Measurements from ENCODE around the gene CTSA. TPM values are rescaled to one million over a fixed set of nuclear protein-coding genes. Genes with fewer than 3 reads are reported as not detected.

CTSA gene
- total RNA-seq (100 to 1,000 TPM; 234 to 268 TPM), polyA plus RNA-seq (ENCODE audit: insufficient read length in 6 of 6) (10 to 100 TPM; 68.7 to 78.1 (median 71.0) TPM)
- long read RNA-seq, donor 1, transcript CTSA-204 (15 exons, 2,149 nt), result major isoform, 9 of 141 reads
- long read RNA-seq, donor 1, transcript CTSA-207 (2 exons, 2,183 nt), result minor isoform, 6 of 141 reads
- long read RNA-seq, donor 1, partial matches to known transcripts, result 94 of 141 reads
- long read RNA-seq, donor 1, other reads (novel, unspliced or antisense), result 29 of 141 reads
- long read RNA-seq, donor 2, transcript CTSA-204 (15 exons, 2,149 nt), result major isoform, 8 of 21 reads
- long read RNA-seq, donor 2, transcript CTSA-207 (2 exons, 2,183 nt), result minor isoform, 6 of 21 reads
- long read RNA-seq, donor 2, partial matches to known transcripts, result 5 of 21 reads
- long read RNA-seq, donor 2, other reads (novel, unspliced or antisense), result 0 of 21 reads
- long read RNA-seq, donor 3, partial matches to known transcripts, result 0 of 6 reads
- long read RNA-seq, donor 3, other reads (novel, unspliced or antisense), result 0 of 6 reads
- long read RNA-seq, donor 4, transcript CTSA-201 (15 exons, 1,898 nt), result minor isoform, 18 of 254 reads
- long read RNA-seq, donor 4, transcript CTSA-203 (14 exons, 1,972 nt), result minor isoform, 26 of 254 reads
- long read RNA-seq, donor 4, transcript CTSA-204 (15 exons, 2,149 nt), result major isoform, 182 of 254 reads
- long read RNA-seq, donor 4, partial matches to known transcripts, result 13 of 254 reads
- long read RNA-seq, donor 4, other reads (novel, unspliced or antisense), result 11 of 254 reads
- long read RNA-seq, donor 5, transcript CTSA-204 (15 exons, 2,149 nt), result major isoform, 8 of 13 reads
- long read RNA-seq, donor 5, partial matches to known transcripts, result 0 of 13 reads
- long read RNA-seq, donor 5, other reads (novel, unspliced or antisense), result 0 of 13 reads
- long read RNA-seq, donor 6, transcript CTSA-204 (15 exons, 2,149 nt), result major isoform, 14 of 20 reads
- long read RNA-seq, donor 6, partial matches to known transcripts, result 0 of 20 reads
- long read RNA-seq, donor 6, other reads (novel, unspliced or antisense), result 0 of 20 reads
- long read RNA-seq, donor 7, transcript CTSA-204 (15 exons, 2,149 nt), result major isoform, 6 of 9 reads
- long read RNA-seq, donor 7, partial matches to known transcripts, result 0 of 9 reads
- long read RNA-seq, donor 7, other reads (novel, unspliced or antisense), result 0 of 9 reads
- long read RNA-seq, donor 8, transcript CTSA-204 (15 exons, 2,149 nt), result major isoform, 8 of 83 reads
- long read RNA-seq, donor 8, transcript CTSA-207 (2 exons, 2,183 nt), result major isoform, 8 of 83 reads
- long read RNA-seq, donor 8, partial matches to known transcripts, result 23 of 83 reads
- long read RNA-seq, donor 8, other reads (novel, unspliced or antisense), result 42 of 83 reads
- long read RNA-seq, donor 9, partial matches to known transcripts, result 0 of 2 reads
- long read RNA-seq, donor 9, other reads (novel, unspliced or antisense), result 0 of 2 reads
- long read RNA-seq, donor 10, transcript CTSA-203 (14 exons, 1,972 nt), result minor isoform, 34 of 363 reads
- long read RNA-seq, donor 10, transcript CTSA-204 (15 exons, 2,149 nt), result major isoform, 278 of 363 reads
- long read RNA-seq, donor 10, transcript CTSA-201 (15 exons, 1,898 nt), result minor isoform, 11 of 363 reads
- long read RNA-seq, donor 10, partial matches to known transcripts, result 17 of 363 reads
- long read RNA-seq, donor 10, other reads (novel, unspliced or antisense), result 20 of 363 reads
- long read RNA-seq, donor 11, transcript CTSA-204 (15 exons, 2,149 nt), result major isoform, 9 of 483 reads
- long read RNA-seq, donor 11, transcript CTSA-207 (2 exons, 2,183 nt), result minor isoform, 5 of 483 reads
- long read RNA-seq, donor 11, partial matches to known transcripts, result 389 of 483 reads
- long read RNA-seq, donor 11, other reads (novel, unspliced or antisense), result 78 of 483 reads
- long read RNA-seq, donor 12, transcript CTSA-207 (2 exons, 2,183 nt), result minor isoform, 5 of 16 reads
- long read RNA-seq, donor 12, transcript CTSA-204 (15 exons, 2,149 nt), result major isoform, 6 of 16 reads
- long read RNA-seq, donor 12, partial matches to known transcripts, result 0 of 16 reads
- long read RNA-seq, donor 12, other reads (novel, unspliced or antisense), result 0 of 16 reads

DNA sequence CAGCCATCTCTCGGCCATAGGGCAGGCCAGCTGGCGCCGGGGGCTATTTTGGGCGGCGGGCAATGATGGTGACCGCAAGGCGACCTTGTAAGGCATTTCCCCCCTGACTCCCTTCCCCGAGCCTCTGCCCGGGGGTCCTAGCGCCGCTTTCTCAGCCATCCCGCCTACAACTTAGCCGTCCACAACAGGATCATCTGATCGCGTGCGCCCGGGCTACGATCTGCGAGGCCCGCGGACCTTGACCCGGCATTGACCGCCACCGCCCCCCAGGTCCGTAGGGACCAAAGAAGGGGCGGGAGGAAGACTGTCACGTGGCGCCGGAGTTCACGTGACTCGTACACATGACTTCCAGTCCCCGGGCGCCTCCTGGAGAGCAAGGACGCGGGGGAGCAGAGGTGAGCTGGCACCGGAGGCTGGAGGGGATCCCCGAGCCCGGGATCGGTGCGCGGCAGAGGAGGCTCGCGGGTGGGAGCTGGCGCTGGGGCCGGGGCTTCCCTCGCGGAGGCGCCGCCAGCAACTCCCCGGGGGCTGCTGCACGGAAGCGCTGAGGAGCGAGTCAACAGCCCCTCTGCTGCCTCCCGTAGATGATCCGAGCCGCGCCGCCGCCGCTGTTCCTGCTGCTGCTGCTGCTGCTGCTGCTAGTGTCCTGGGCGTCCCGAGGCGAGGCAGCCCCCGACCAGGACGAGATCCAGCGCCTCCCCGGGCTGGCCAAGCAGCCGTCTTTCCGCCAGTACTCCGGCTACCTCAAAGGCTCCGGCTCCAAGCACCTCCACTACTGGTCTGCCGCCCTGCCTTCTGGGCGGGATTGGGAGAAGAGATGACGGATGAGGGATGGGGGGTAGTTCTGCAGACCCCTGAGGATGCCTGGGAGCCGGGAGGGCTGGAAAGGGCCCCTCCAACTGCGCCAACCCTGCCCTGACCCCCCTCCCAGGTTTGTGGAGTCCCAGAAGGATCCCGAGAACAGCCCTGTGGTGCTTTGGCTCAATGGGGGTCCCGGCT lies at the start of gene CTSA, which contains the start of gene NEURL2:
CTSA (plus strand) TSS at position 351 of the 999 bp plus-strand sequence; CDS start at position 585, 234 bp downstream.
NEURL2 (minus strand) TSS at position 224 of the 999 bp plus-strand sequence; CDS start at position 7, 217 bp downstream.
- peak; percentile 87 for ATAC-seq
- Histone ChIP-seq H3K4me3 (peak within 1 kb of the TSS; percentile 94 to 97), H3K27me3 (no peaks in the 10 kb centered on the region), H3K4me1 (peaks cover 10 to 42% of the 10 kb centered on the region in 2 donors), H3K9me3 (no peaks in the 10 kb centered on the region), H3K27ac (peak within 1 kb of the TSS; percentile 78 to 85), H3K36me3 (peaks cover 0 to 53% of the 10 kb centered on the region in 2 donors)
- intact Hi-C loops (cut with DNase I), result no loop called here
- DNase-seq, result peak; percentile 90 to 97 (median 92)
- TF ChIP-seq CTCF (IDR thresholded peaks at IDR 0.05), result peak in 1 of 2 donors; percentile 10

GRCh38 chr20:45841407-45842129 lies 49.6 kb upstream of the CTSA start:
- Histone ChIP-seq H3K9me3 (no peaks in the 10 kb centered on the region), H3K4me1 (peaks cover 0 to 21% of the 10 kb centered on the region in 2 donors), H3K36me3 (peaks cover 0 to 78% of the 10 kb centered on the region in 2 donors), H3K27ac (peak overlapping the region in 1 of 2 donors; percentile 7), H3K4me3 (no peak overlapping the region), H3K27me3 (no peaks in the 10 kb centered on the region)
- TF ChIP-seq CTCF (IDR thresholded peaks at IDR 0.05), result no peak
- ATAC-seq, result no peak
- intact Hi-C loops (cut with DNase I), result no loop called here
- no peak for DNase-seq

DNA sequence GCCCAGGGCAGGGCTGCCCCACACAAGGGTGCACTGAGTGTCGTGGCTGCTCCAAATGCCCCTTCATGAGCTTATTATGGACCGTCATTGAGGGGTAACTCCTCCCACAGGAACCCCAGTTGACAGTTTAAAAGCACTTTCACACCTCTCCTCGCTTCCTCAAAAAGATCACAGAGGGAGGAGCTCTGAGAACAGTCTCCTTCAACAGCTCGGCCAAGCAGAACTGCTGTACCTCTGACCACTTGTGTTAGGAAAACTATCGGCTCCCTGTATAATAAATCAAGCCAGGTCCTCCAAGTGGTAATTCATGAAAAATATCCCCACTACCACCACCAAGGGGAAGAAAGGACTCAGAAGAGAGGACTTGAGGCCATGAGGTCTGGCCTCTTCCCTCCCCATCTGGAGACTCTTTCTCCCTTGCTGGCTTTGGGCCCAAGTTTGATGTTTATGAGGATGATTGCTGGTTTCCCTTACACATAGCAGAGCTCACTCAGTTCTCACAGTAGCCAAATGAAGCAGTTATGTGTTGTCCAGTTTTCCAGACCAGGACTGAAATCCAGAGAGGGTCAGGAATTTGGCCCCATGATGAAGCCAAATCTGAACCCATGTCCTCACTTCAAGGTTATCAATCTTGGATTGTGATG lies 48.8 kb upstream of the CTSA start:
- H3K27ac ChIP-seq, result peak overlapping the region in 1 of 2 donors; percentile 7
- DNase-seq (no peak), ATAC-seq (peak; percentile 16)
- H3K36me3 ChIP-seq, result peaks cover 0 to 85% of the 10 kb centered on the region in 2 donors
- intact Hi-C loops (cut with DNase I), result no loop called here
- peaks cover 0 to 18% of the 10 kb centered on the region in 2 donors for H3K4me1 ChIP-seq
- H3K9me3 ChIP-seq, result no peaks in the 10 kb centered on the region
- no peak overlapping the region for H3K4me3 ChIP-seq
- no peaks in the 10 kb centered on the region for H3K27me3 ChIP-seq
- no peak for TF ChIP-seq CTCF (IDR thresholded peaks at IDR 0.05)
